Testis (tissue), 3 donors: Measurements from ENCODE around the gene MTIF2. TPM values are rescaled to one million over a fixed set of nuclear protein-coding genes. Genes with fewer than 3 reads are reported as not detected.
A peak's percentile ranks its signal among the peaks of the same experiment; 100 is the strongest.

Experiments
- DNase-seq: peaks from one replicate; pipeline ENCODE4 v3.0.0-alpha.2; 2019
- H3K27ac ChIP-seq, 2 donors: fragments of 200-600 bp; sonication (generic); one replicate each; pipeline ENCODE4 v1.5.1; 2019
- H3K27me3 ChIP-seq: fragments of 200-600 bp; sonication (generic); one replicate; pipeline ENCODE4 v1.5.1; 2019
- H3K36me3 ChIP-seq: fragments of 200-600 bp; sonication (generic); one replicate; pipeline ENCODE4 v1.5.1; 2017; ENCODE audit warnings: low read depth; ENCODE audit errors: missing control alignments
- H3K4me1 ChIP-seq: fragments of 200-600 bp; sonication (generic); one replicate; pipeline ENCODE4 v1.5.1; 2019
- H3K4me3 ChIP-seq, 2 donors: fragments of 200-600 bp; sonication (generic); one replicate each; pipeline ENCODE4 v1.5.1; 2017 to 2019
- H3K9me3 ChIP-seq: fragments of 200-600 bp; sonication (generic); one replicate; pipeline ENCODE4 v1.5.1; 2017
- CTCF ChIP-seq, 3 experiments: fragments of 450-650 bp in 2 of 3; fragments of 200-600 bp in 1 of 3; sonication (generic) in 1 of 3; IDR thresholded peaks; one replicate each; pipeline ENCODE4 v1.5.1; 2016 to 2019; ENCODE audit warnings: antibody characterized with exemption in 3 of 3, mild to moderate bottlenecking in 2 of 3, moderate library complexity in 1 of 3
- POLR2A ChIP-seq: fragments of 450-650 bp; IDR thresholded peaks from one replicate; pipeline ENCODE4 v1.6.1; 2017; ENCODE audit warnings: antibody characterized with exemption, mild to moderate bottlenecking, moderate library complexity
- WGBS, 2 donors: methylation state at CpG; one replicate each; pipeline ENCODE4 v1.1.5; 2018; 5-methylcytosine and 5-hydroxymethylcytosine counted together
- intact Hi-C: fragments of 100-400 bp; cut with DNase I; formaldehyde crosslinking; loops from one replicate; pipeline ENCODE4 v1.15.1; 2023; ENCODE audit warnings: low total_unique reads
- polyA plus RNA-seq: library from polyadenylated mRNA; stranded (reverse); fragments of 350-450 nt; fragmentation: Illumina TruSeq; extraction: RNeasy Lipid Tissue Mini Kit (QIAGEN cat#74804); gene quantifications from one replicate; pipeline ENCODE4 v1.2.3, GENCODE V29; 2014; ENCODE audit warnings: low read depth, low replicate concordance; ENCODE audit not compliant: insufficient read depth
- total RNA-seq, 2 donors: library from RNA; depleted of rRNA; stranded (reverse); fragments of >200 nt; gene quantifications; one replicate each; pipeline ENCODE4 v1.2.3, GENCODE V29; 2016

The MTIF2 gene
- total and polyA plus RNA-seq, 3 donors from 2014 or later, result 15.0 to 23.9 (median 19.6) TPM

GRCh38 chr2:55235724-55236538 lies 33.1 kb downstream of the MTIF2 start:
- no peaks in the 10 kb centered on the region for H3K9me3 ChIP-seq
- intact Hi-C loops, result no loop called here
- H3K27ac ChIP-seq, result no peak overlapping the region
- H3K27me3 ChIP-seq, result no peaks in the 10 kb centered on the region
- H3K4me3 ChIP-seq, result no peak overlapping the region
- DNase-seq, result no peak
- no peaks in the 10 kb centered on the region for H3K36me3 ChIP-seq
- TF ChIP-seq POLR2A (no peak), CTCF (IDR thresholded peaks at IDR 0.05) (no peak)
- WGBS, 2 donors, result 82 to 88% methylated on average over 3 of the region's 3 CpGs
- peaks cover 11% of the 10 kb centered on the region for H3K4me1 ChIP-seq

- H3K27me3 ChIP-seq, result no peaks in the 10 kb centered on the region
- TF ChIP-seq POLR2A (no peak), CTCF (IDR thresholded peaks at IDR 0.05) (no peak)
- H3K4me3 ChIP-seq, result peak overlapping the region; percentile 95 to 96
- no peaks in the 10 kb centered on the region for H3K9me3 ChIP-seq
- WGBS, 2 donors, result 48 to 56% methylated on average over 7 of the region's 7 CpGs
- DNase-seq, result no peak
- H3K4me1 ChIP-seq, result peaks cover 11% of the 10 kb centered on the region
- intact Hi-C loops, result no loop called here
- H3K36me3 ChIP-seq, result no peaks in the 10 kb centered on the region
- H3K27ac ChIP-seq, result peak overlapping the region in 1 of 2 donors; percentile 95
These were observed 35.4 kb downstream of the MTIF2 start for GRCh38 chr2:55233658-55233940.

GRCh38 chr2:55232863-55233657 lies 36.0 kb downstream of the MTIF2 start:
- H3K4me1 ChIP-seq, result peaks cover 11% of the 10 kb centered on the region
- peak overlapping the region; percentile 95 to 96 for H3K4me3 ChIP-seq
- peak overlapping the region; percentile 95 to 98 for H3K27ac ChIP-seq
- TF ChIP-seq POLR2A (no peak), CTCF (IDR thresholded peaks at IDR 0.05) (no peak)
- DNase-seq, result peak; percentile 42
- H3K9me3 ChIP-seq, result no peaks in the 10 kb centered on the region
- H3K27me3 ChIP-seq, result no peaks in the 10 kb centered on the region
- WGBS, 2 donors, result 3 to 8% methylated on average over 15 to 33 of the region's 33 CpGs
- H3K36me3 ChIP-seq, result no peaks in the 10 kb centered on the region
- intact Hi-C loops, result no loop called here

- H3K4me1 ChIP-seq, result peaks cover 11% of the 10 kb centered on the region
- H3K27me3 ChIP-seq, result no peaks in the 10 kb centered on the region
- peak within 1 kb of the TSS; percentile 95 to 96 for H3K4me3 ChIP-seq
- 0% methylated on average over 34 to 37 of the region's 37 CpGs for WGBS, 2 donors
- TF ChIP-seq POLR2A, result no peak
- peak in 1 of 3 experiments; percentile 0 for TF ChIP-seq CTCF (IDR thresholded peaks at IDR 0.05)
- DNase-seq, result peak; percentile 95
- H3K27ac ChIP-seq, result peak within 1 kb of the TSS; percentile 95 to 98
- no peaks in the 10 kb centered on the region for H3K36me3 ChIP-seq
- no peaks in the 10 kb centered on the region for H3K9me3 ChIP-seq
- intact Hi-C loops, result no loop called here
These were observed 36.8 kb downstream of the MTIF2 start, which contains the start of the genes CLHC1 and RPS27A for GRCh38 chr2:55232084-55232862. TSS of gene CLHC1 (minus strand) at chr2:55232293. CDS start at chr2:55222411, 9,882 bp downstream. TSS of gene RPS27A (plus strand) at chr2:55232688. CDS start at chr2:55232825, 137 bp downstream.
